Uterus (tissue), 4 donors: ENCODE results near the gene MYCT1. TPM values are rescaled to one million over a fixed set of nuclear protein-coding genes. Genes with fewer than 3 reads are reported as not detected.
"Not testable (repeated sequence)": the region's sequence is repeated elsewhere in the genome, so short reads cannot be mapped to it uniquely, and the experiment has no call there.

Experiments used
- DNase-seq, 2 donors: peaks; one replicate each; pipeline ENCODE4 v3.0.0-alpha.2; 2019 to 2020
- H3K27ac ChIP-seq, 2 donors: fragments of 200-600 bp; sonication (generic); 1 replicate in 1 of 2; 2 replicates in 1 of 2; pipeline ENCODE4 v1.5.1; 2016 to 2018
- H3K27me3 ChIP-seq, 2 donors: fragments of 200-600 bp; sonication (generic); one replicate each; pipeline ENCODE4 v1.5.1; 2018 to 2019; ENCODE audit warnings: control low read depth in 1 of 2
- H3K36me3 ChIP-seq, 2 donors: fragments of 200-600 bp; sonication (generic); one replicate each; pipeline ENCODE4 v1.5.1; 2019; ENCODE audit warnings: control low read depth in 1 of 2
- H3K4me1 ChIP-seq, 2 donors: fragments of 200-600 bp; sonication (generic); one replicate each; pipeline ENCODE4 v1.5.1; 2018 to 2019; ENCODE audit warnings: control low read depth in 1 of 2
- H3K4me3 ChIP-seq, 2 donors: fragments of 200-600 bp; sonication (generic); 1 replicate in 1 of 2; 2 replicates in 1 of 2; pipeline ENCODE4 v1.5.1; 2018 to 2019; ENCODE audit warnings: mild to moderate bottlenecking in 1 of 2
- H3K9me3 ChIP-seq, 2 donors: fragments of 200-600 bp; sonication (generic); one replicate each; pipeline ENCODE4 v1.5.1; 2019; ENCODE audit warnings: control low read depth in 1 of 2
- POLR2A ChIP-seq, 2 donors: fragments of 450-650 bp; IDR thresholded peaks; one replicate each; pipeline ENCODE4 v1.6.1; 2016; ENCODE audit warnings: antibody characterized with exemption in 2 of 2, mild to moderate bottlenecking in 1 of 2, moderate library complexity in 1 of 2
- intact Hi-C: fragments of 100-400 bp; cut with DNase I; formaldehyde crosslinking; loops from one replicate; pipeline ENCODE4 v1.15.1; 2023; ENCODE audit warnings: low total_unique reads
- total RNA-seq, 4 donors: library from RNA; depleted of rRNA in 3 of 4; stranded (reverse); fragments of >200 nt in 3 of 4; gene quantifications; one replicate each; pipeline versions ENCODE4 v1.1.0 to v1.2.4, GENCODE V29; 2014 to 2023
- TF ChIP-seq, protein P1 (sequence below), 4 experiments: fragments of 200-600 bp in 2 of 4; fragments of 450-650 bp in 2 of 4; sonication (generic) in 2 of 4; IDR thresholded peaks; one replicate each; pipeline ENCODE4 v1.5.1; 2016 to 2019; ENCODE audit warnings: antibody characterized with exemption in 4 of 4, mild to moderate bottlenecking in 2 of 4, moderate library complexity in 1 of 4
- donor health status: DM: yes; HTN: yes; CAD: no.

Gene MYCT1
- total RNA-seq, 4 donors from 2014 or later = 10.0 to 30.3 (median 25.3) TPM

DNA sequence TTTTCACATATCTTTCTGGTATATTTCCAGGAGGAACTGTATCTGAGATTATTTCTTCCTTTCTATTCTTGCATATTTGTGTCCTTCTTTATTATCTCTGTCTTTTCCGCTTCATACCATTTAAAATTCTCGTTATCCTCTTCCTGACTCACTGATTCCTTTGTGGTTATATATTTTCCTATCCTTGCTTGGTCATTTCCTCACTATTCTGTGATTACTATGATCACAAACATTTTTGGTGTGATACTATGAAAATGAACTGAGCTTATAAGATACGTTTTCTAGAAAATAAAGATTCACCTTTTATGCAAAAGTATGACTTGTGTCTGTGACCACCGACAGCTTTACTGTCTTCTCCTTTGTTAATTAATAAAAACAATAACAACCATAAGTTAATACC, 26.5 kb upstream of the MYCT1 start:
- TF ChIP-seq, protein P1, sequence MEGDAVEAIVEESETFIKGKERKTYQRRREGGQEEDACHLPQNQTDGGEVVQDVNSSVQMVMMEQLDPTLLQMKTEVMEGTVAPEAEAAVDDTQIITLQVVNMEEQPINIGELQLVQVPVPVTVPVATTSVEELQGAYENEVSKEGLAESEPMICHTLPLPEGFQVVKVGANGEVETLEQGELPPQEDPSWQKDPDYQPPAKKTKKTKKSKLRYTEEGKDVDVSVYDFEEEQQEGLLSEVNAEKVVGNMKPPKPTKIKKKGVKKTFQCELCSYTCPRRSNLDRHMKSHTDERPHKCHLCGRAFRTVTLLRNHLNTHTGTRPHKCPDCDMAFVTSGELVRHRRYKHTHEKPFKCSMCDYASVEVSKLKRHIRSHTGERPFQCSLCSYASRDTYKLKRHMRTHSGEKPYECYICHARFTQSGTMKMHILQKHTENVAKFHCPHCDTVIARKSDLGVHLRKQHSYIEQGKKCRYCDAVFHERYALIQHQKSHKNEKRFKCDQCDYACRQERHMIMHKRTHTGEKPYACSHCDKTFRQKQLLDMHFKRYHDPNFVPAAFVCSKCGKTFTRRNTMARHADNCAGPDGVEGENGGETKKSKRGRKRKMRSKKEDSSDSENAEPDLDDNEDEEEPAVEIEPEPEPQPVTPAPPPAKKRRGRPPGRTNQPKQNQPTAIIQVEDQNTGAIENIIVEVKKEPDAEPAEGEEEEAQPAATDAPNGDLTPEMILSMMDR (IDR thresholded peaks at IDR 0.05) = no peak
- intact Hi-C loops = loop anchor here (10.0 kb wide), 1 partner anchor 126 kb away; no protein-coding TSS in a partner anchor

DNA sequence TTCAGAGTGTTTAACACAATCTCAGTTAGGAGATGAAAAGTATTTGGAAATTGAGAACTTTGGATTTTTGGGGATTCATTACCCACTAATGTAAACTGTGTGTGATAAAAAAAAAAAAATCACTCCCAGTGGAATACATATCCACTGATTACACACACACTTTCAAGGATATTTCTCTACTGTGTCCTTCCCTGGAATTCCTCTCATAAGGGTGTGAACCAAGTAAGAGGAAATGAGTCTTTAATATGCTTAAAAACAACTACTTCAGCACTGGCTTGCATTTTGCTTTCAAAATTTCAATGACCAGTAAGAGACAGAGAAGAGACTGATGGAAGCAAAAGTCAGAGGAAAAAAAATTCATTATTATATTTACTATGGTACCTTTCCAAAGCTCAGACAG, 24.5 kb upstream of the MYCT1 start:
- Histone ChIP-seq H3K4me1 (no peaks in the 10 kb centered on the region), H3K27me3 (no peaks in the 10 kb centered on the region), H3K9me3 (no peaks in the 10 kb centered on the region), H3K4me3 (no peak overlapping the region), H3K36me3 (no peaks in the 10 kb centered on the region), H3K27ac (peak overlapping the region in 1 of 2 donors; percentile 22)
- intact Hi-C loops = loop anchor here (10.0 kb wide), 1 partner anchor 128 kb away; no protein-coding TSS in a partner anchor
- no peak for TF ChIP-seq POLR2A (IDR thresholded peaks at IDR 0.05)
- TF ChIP-seq, protein P1 (IDR thresholded peaks at IDR 0.05) = no peak
- no peak for DNase-seq

More for the DNA sequence above, 26.5 kb upstream of the MYCT1 start:
- DNase-seq = no peak
- H3K27ac ChIP-seq = no peak overlapping the region
- H3K4me1 ChIP-seq = no peaks in the 10 kb centered on the region
- no peaks in the 10 kb centered on the region for H3K9me3 ChIP-seq
- H3K27me3 ChIP-seq = no peaks in the 10 kb centered on the region
- no peaks in the 10 kb centered on the region for H3K36me3 ChIP-seq
- no peak overlapping the region for H3K4me3 ChIP-seq

- no peak overlapping the region for H3K27ac ChIP-seq
- H3K9me3 ChIP-seq = no peaks in the 10 kb centered on the region
- no peak for TF ChIP-seq POLR2A (IDR thresholded peaks at IDR 0.05)
- TF ChIP-seq, protein P1 (IDR thresholded peaks at IDR 0.05) = no peak
- DNase-seq = no peak
- H3K27me3 ChIP-seq = no peaks in the 10 kb centered on the region
- H3K4me3 ChIP-seq = no peak overlapping the region
- no peaks in the 10 kb centered on the region for H3K36me3 ChIP-seq
- intact Hi-C loops = no loop called here
- no peaks in the 10 kb centered on the region for H3K4me1 ChIP-seq
These were observed 17.5 kb upstream of the MYCT1 start for GRCh38 chr6:152680151-152680550.

GRCh38 chr6:152680879-152681517, 16.7 kb upstream of the MYCT1 start:
- Histone ChIP-seq H3K27me3 (no peaks in the 10 kb centered on the region), H3K36me3 (no peaks in the 10 kb centered on the region), H3K27ac (no peak overlapping the region), H3K9me3 (no peaks in the 10 kb centered on the region), H3K4me1 (no peaks in the 10 kb centered on the region), H3K4me3 (no peak overlapping the region)
- no peak for DNase-seq
- TF ChIP-seq, protein P1 (IDR thresholded peaks at IDR 0.05) = no peak
- no peak for TF ChIP-seq POLR2A (IDR thresholded peaks at IDR 0.05)
- intact Hi-C loops = no loop called here

- Histone ChIP-seq H3K9me3 (no peaks in the 10 kb centered on the region), H3K27ac (no peak overlapping the region), H3K27me3 (no peaks in the 10 kb centered on the region), H3K4me1 (no peaks in the 10 kb centered on the region), H3K4me3 (no peak overlapping the region), H3K36me3 (no peaks in the 10 kb centered on the region)
- intact Hi-C loops = no loop called here
- no peak for DNase-seq
- TF ChIP-seq, protein P1 (IDR thresholded peaks at IDR 0.05) = no peak
- no peak for TF ChIP-seq POLR2A (IDR thresholded peaks at IDR 0.05)
These were observed 15.6 kb upstream of the MYCT1 start for GRCh38 chr6:152682141-152682540.

DNA sequence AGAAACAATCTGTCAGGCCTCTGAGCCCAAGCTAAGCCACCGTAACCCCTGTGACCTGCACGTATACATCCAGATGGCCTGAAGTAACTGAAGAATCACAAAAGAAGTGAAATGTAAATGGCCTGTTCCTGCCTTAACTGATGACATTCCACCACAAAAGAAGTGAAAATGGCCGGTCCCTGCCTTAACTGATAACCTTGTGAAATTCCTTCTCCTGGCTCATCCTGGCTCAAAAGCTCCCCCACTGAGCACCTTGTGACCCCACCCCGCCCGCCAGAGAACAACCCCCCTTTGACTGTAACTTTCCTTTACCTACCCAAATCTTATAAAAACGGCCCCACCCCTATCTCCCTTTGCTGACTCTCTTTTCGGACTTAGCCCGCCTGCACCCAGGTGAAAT, 14.8 kb upstream of the MYCT1 start:
- H3K36me3 ChIP-seq, intact Hi-C loops: not testable (repeated sequence)

More for the DNA sequence above, 14.8 kb upstream of the MYCT1 start:
- not testable (repeated sequence) for DNase-seq, H3K4me3 ChIP-seq, H3K27ac ChIP-seq, H3K9me3 ChIP-seq, H3K4me1 ChIP-seq, H3K27me3 ChIP-seq
